Keratinocyte (primary cell): ENCODE results near the gene TDRD10. TPM values are rescaled to one million over a fixed set of nuclear protein-coding genes. Genes with fewer than 3 reads are reported as not detected.

ENCODE experiments used
- DNase-seq: peaks from one replicate; pipeline ENCODE4 v3.0.0-alpha.2; 2011; ENCODE audit warnings: low read depth, missing footprints, low spot score
- FAIRE-seq: peaks from 2 replicates; lab custom pipeline; 2011; peaks lifted over from hg19 to GRCh38; lab: Jason Lieb, UNC
- H2AFZ ChIP-seq: 2 replicates; pipeline ENCODE4 v1.6.0; 2012; ENCODE audit warnings: low read length, control low read depth, inconsistent platforms; ENCODE audit not compliant: control insufficient read depth
- H3K27ac ChIP-seq: 2 replicates; pipeline ENCODE4 v1.5.1; 2011; ENCODE audit warnings: low read length; ENCODE audit not compliant: control insufficient read depth, insufficient read depth
- H3K27me3 ChIP-seq: 3 replicates; pipeline ENCODE4 v1.6.0; 2011; ENCODE audit warnings: low read length; ENCODE audit not compliant: control insufficient read depth, insufficient read depth; ENCODE audit errors: extremely low read depth
- H3K36me3 ChIP-seq, 2 experiments: 2 replicates in 1 of 2; 3 replicates in 1 of 2; pipeline ENCODE4 v1.5.1; 2011; ENCODE audit warnings: low read length in 2 of 2, mild to moderate bottlenecking in 1 of 2; ENCODE audit not compliant: control insufficient read depth in 2 of 2, insufficient read depth in 2 of 2; ENCODE audit errors: extremely low read depth in 1 of 2
- H3K4me1 ChIP-seq: 3 replicates; pipeline ENCODE4 v1.5.1; 2011; ENCODE audit warnings: low read length; ENCODE audit not compliant: control insufficient read depth, insufficient read depth; ENCODE audit errors: extremely low read depth
- H3K4me2 ChIP-seq: 3 replicates; pipeline ENCODE4 v1.6.0; 2011; ENCODE audit warnings: low read depth, low read length; ENCODE audit not compliant: control insufficient read depth, insufficient read depth; ENCODE audit errors: extremely low read depth
- H3K4me3 ChIP-seq, 3 experiments: fragments of 200-600 bp in 1 of 3; sonication (generic) in 1 of 3; 2 replicates in 2 of 3; 3 replicates in 1 of 3; pipeline ENCODE4 v1.5.1; 2011 to 2016; ENCODE audit warnings: low read length in 3 of 3, mild to moderate bottlenecking in 3 of 3, control low read depth in 2 of 3, inconsistent platforms in 1 of 3, low read depth in 1 of 3, mixed read lengths in 1 of 3, mixed run types in 1 of 3, moderate library complexity in 1 of 3; ENCODE audit not compliant: control insufficient read depth in 2 of 3, insufficient read depth in 2 of 3; ENCODE audit errors: extremely low read depth in 1 of 3
- H3K79me2 ChIP-seq: 2 replicates; pipeline ENCODE4 v1.6.0; 2012; ENCODE audit warnings: low read length; ENCODE audit not compliant: control insufficient read depth, insufficient read depth
- H3K9ac ChIP-seq: 3 replicates; pipeline ENCODE4 v1.6.0; 2011; ENCODE audit warnings: low read length; ENCODE audit not compliant: control insufficient read depth, insufficient read depth; ENCODE audit errors: extremely low read depth
- H3K9me1 ChIP-seq: 3 replicates; pipeline ENCODE4 v1.6.0; 2011; ENCODE audit warnings: low read length; ENCODE audit not compliant: control insufficient read depth, insufficient read depth; ENCODE audit errors: extremely low read depth
- H3K9me3 ChIP-seq: 2 replicates; pipeline ENCODE4 v1.5.1; 2012; ENCODE audit warnings: low read depth, low read length; ENCODE audit not compliant: control insufficient read depth
- H4K20me1 ChIP-seq: 3 replicates; pipeline ENCODE4 v1.6.0; 2011; ENCODE audit warnings: low read length; ENCODE audit not compliant: control insufficient read depth, insufficient read depth; ENCODE audit errors: extremely low read depth
- CTCF ChIP-seq, 3 experiments: IDR thresholded peaks in 1 of 3; conservative IDR thresholded peaks in 1 of 3; optimal IDR thresholded peaks in 1 of 3; 2 replicates in 2 of 3; 3 replicates in 1 of 3; pipeline versions ENCODE3 to v1.5.1; 2011; ENCODE audit warnings: low read length in 3 of 3, mild to moderate bottlenecking in 3 of 3, moderate library complexity in 2 of 3, control low read depth in 1 of 3, inconsistent platforms in 1 of 3; ENCODE audit not compliant: insufficient read depth in 2 of 3; ENCODE audit errors: extremely low read depth in 1 of 3
- EZH2 ChIP-seq: IDR thresholded peaks from one replicate; pipeline ENCODE4 v1.6.1; 2012; ENCODE audit warnings: inconsistent platforms, mild to moderate bottlenecking, low read length, moderate library complexity
- dilution Hi-C: fragments of 300-500 bp; cut with MboI; formaldehyde crosslinking; loops from one replicate; pipeline ENCODE4 v1.7.0; 2020; ENCODE audit warnings: low sequenced_read_pairs; ENCODE audit not compliant: extremely low pct_ligation_motif_present
- polyA plus RNA-seq, 5 experiments: library from polyadenylated mRNA; depleted of rRNA in 3 of 5; stranded (reverse) in 3 of 5; stranded (forward) in 1 of 5; unstranded in 1 of 5; fragments of >200 nt; gene quantifications; 1 replicate in 1 of 5; 2 replicates in 3 of 5; 3 replicates in 1 of 5; pipeline versions ENCODE4 v1.2.1 to v1.2.3, GENCODE V29; 2011 to 2012; ENCODE audit warnings: missing spikeins in 2 of 5, low read depth in 1 of 5, low replicate concordance in 1 of 5

The TDRD10 gene
- polyA plus RNA-seq, 1 donor (not counting 4 experiments of a cell fraction or from before 2014, with no cell fraction given) = not detected

GRCh38 chr1:154586231-154586630 is 84.2 kb downstream of the TDRD10 start:
- Histone ChIP-seq H3K4me3 (no peak overlapping the region), H3K27me3 (no peaks in the 10 kb centered on the region), H3K36me3 (peaks cover 76 to 77% of the 10 kb centered on the region in 2 experiments), H3K79me2 (no peaks in the 10 kb centered on the region), H3K27ac (no peak overlapping the region), H3K4me1 (no peaks in the 10 kb centered on the region), H4K20me1 (peaks cover 6% of the 10 kb centered on the region), H3K9ac (no peak overlapping the region), H3K4me2 (no peak overlapping the region), H3K9me1 (no peaks in the 10 kb centered on the region), H2AFZ (no peak overlapping the region), H3K9me3 (no peaks in the 10 kb centered on the region)
- DNase-seq = no peak
- no peak for TF ChIP-seq CTCF (optimal IDR thresholded peaks at IDR 0.05 in 1 of 3, IDR thresholded peaks at IDR 0.05 in 1 of 3, conservative IDR thresholded peaks at IDR 0.05 in 1 of 3; ENCODE audit: extremely low read depth in 1 of 3, insufficient read depth in 2 of 3, low read length in 3 of 3)
- TF ChIP-seq EZH2 = no peak
- dilution Hi-C loops = no loop called here
- no peak for FAIRE-seq

- H3K27ac ChIP-seq = no peak overlapping the region
- no peak overlapping the region for H2AFZ ChIP-seq
- H3K9ac ChIP-seq = no peak overlapping the region
- peaks cover 6% of the 10 kb centered on the region for H4K20me1 ChIP-seq
- peaks cover 77 to 79% of the 10 kb centered on the region in 2 experiments for H3K36me3 ChIP-seq
- no peak for DNase-seq
- H3K4me3 ChIP-seq = no peak overlapping the region
- no peaks in the 10 kb centered on the region for H3K4me1 ChIP-seq
- H3K9me1 ChIP-seq = no peaks in the 10 kb centered on the region
- peaks cover under 1% of the 10 kb centered on the region for H3K79me2 ChIP-seq
- dilution Hi-C loops = no loop called here
- no peaks in the 10 kb centered on the region for H3K9me3 ChIP-seq
- FAIRE-seq = no peak
- no peaks in the 10 kb centered on the region for H3K27me3 ChIP-seq
- no peak overlapping the region for H3K4me2 ChIP-seq
- TF ChIP-seq CTCF (optimal IDR thresholded peaks at IDR 0.05 in 1 of 3, IDR thresholded peaks at IDR 0.05 in 1 of 3, conservative IDR thresholded peaks at IDR 0.05 in 1 of 3; ENCODE audit: extremely low read depth in 1 of 3, insufficient read depth in 2 of 3, low read length in 3 of 3) (no peak), EZH2 (no peak)
Measured at GRCh38 chr1:154586641-154587040, 84.6 kb downstream of the TDRD10 start.
